Esophagus squamous epithelium (tissue), 4 donors: Measurements from ENCODE around the gene NSFL1C.
A peak's percentile ranks its signal among the peaks of the same experiment; 100 is the strongest.

Experiments
- POLR2A ChIP-seq, 4 donors: fragments of 450-650 bp; IDR thresholded peaks; one replicate each; pipeline ENCODE4 v1.6.1; 2017; ENCODE audit warnings: antibody characterized with exemption in 4 of 4, mild to moderate bottlenecking in 4 of 4, moderate library complexity in 3 of 4
- TF ChIP-seq, protein P1 (sequence below), 6 experiments: fragments of 450-650 bp in 4 of 6; fragments of 200-600 bp in 2 of 6; sonication (generic) in 2 of 6; IDR thresholded peaks; one replicate each; pipeline ENCODE4 v1.5.1; 2016 to 2019; ENCODE audit warnings: antibody characterized with exemption in 6 of 6, mild to moderate bottlenecking in 4 of 6, moderate library complexity in 4 of 6

DNA sequence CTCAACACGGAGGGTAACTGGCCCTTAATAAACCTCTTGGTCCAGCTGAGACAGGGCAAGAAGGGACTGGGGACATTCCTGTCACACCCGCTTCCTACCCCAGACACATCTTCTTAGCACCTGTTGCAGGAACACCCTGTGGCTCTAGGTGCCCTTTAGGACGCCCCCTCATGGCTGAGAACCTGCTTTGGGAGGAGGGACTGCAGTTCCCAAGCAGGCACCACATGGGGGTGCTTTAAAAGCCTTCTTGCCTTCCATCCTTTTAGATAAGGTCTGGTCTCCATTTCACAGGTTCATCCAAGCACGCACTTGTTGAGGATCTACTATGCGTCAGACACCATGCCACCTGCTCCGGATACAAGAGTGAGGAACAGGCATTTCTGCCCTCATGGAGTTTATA is 26.6 kb downstream of the NSFL1C start:
- TF ChIP-seq, protein P1, sequence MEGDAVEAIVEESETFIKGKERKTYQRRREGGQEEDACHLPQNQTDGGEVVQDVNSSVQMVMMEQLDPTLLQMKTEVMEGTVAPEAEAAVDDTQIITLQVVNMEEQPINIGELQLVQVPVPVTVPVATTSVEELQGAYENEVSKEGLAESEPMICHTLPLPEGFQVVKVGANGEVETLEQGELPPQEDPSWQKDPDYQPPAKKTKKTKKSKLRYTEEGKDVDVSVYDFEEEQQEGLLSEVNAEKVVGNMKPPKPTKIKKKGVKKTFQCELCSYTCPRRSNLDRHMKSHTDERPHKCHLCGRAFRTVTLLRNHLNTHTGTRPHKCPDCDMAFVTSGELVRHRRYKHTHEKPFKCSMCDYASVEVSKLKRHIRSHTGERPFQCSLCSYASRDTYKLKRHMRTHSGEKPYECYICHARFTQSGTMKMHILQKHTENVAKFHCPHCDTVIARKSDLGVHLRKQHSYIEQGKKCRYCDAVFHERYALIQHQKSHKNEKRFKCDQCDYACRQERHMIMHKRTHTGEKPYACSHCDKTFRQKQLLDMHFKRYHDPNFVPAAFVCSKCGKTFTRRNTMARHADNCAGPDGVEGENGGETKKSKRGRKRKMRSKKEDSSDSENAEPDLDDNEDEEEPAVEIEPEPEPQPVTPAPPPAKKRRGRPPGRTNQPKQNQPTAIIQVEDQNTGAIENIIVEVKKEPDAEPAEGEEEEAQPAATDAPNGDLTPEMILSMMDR (IDR thresholded peaks at IDR 0.05): peak in 1 of 6 experiments; percentile 41
- no peak for TF ChIP-seq POLR2A (IDR thresholded peaks at IDR 0.05)
